Stimulated activated CD4-positive, alpha-beta T cell treated with anti-CD3 and anti-CD28 coated beads, TNF-alpha, amount 100 ng/mL, for 24 hours (primary cell): ENCODE data around the gene ZFP91.
"Not testable (repeated sequence)": the region's sequence is repeated elsewhere in the genome, so short reads cannot be mapped to it uniquely, and the experiment has no call there.

ENCODE experiments used
- DNase-seq, 3 experiments: peaks; one replicate each; pipeline ENCODE4 v3.0.0-alpha.2; 2020; ENCODE audit warnings: low read depth in 3 of 3

Gene ZFP91, protein sequence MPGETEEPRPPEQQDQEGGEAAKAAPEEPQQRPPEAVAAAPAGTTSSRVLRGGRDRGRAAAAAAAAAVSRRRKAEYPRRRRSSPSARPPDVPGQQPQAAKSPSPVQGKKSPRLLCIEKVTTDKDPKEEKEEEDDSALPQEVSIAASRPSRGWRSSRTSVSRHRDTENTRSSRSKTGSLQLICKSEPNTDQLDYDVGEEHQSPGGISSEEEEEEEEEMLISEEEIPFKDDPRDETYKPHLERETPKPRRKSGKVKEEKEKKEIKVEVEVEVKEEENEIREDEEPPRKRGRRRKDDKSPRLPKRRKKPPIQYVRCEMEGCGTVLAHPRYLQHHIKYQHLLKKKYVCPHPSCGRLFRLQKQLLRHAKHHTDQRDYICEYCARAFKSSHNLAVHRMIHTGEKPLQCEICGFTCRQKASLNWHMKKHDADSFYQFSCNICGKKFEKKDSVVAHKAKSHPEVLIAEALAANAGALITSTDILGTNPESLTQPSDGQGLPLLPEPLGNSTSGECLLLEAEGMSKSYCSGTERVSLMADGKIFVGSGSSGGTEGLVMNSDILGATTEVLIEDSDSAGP

DNA sequence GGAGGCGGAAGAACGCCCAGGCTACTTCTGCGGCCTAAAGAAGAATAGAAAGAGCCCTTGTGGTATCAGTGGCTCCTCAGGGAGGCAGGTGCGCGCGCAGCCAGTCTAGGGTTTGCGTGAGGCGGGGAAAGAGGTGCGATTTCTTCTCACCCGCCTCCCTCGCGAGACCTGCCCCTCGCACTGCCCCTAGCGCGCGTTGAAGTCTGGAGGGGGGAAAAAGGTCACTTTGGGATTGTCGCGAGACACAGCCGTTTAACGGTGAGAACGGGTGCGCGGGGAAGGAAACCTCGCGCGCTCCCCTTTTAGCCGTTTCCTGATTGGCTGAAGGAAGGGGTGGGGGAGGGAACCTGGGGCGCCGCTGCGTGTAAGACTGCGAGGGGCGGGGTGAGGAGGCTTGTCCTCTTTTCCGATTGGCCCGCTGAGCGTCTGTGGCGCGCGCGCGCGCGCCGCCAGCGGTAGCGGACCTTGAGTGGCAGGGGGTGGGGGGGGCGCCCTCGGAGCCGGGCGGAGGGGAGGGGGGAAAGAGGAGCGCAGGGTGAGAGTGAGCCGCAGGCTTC, at the start of gene ZFP91:
Gene ZFP91, plus strand, starts transcription at position 429 of the 557 bp plus-strand sequence. CDS start 219 bp downstream, outside the sequence.
- DNase-seq = peak; percentile 92 to 95 (median 93)

DNA sequence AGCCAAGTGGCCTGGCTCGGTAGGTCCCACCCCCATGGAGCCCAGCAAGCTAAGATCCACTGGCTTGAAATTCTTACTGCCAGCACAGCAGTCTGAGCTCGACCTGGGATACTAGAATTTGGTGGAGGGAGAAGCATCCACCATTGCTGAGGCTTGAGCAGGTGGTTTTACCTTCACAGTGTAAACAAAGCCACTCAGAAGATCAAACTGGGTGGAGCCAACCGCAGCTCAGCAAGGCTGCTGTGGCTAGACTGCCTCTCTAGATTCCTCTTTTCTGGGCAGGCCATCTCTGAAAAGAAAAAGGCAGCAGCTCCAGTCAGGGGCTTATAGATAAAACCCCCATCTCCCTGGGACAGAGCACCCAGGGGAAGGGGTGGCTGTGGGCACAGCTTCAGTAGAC, 48.6 kb upstream of the ZFP91 start:
- DNase-seq = no peak

DNA sequence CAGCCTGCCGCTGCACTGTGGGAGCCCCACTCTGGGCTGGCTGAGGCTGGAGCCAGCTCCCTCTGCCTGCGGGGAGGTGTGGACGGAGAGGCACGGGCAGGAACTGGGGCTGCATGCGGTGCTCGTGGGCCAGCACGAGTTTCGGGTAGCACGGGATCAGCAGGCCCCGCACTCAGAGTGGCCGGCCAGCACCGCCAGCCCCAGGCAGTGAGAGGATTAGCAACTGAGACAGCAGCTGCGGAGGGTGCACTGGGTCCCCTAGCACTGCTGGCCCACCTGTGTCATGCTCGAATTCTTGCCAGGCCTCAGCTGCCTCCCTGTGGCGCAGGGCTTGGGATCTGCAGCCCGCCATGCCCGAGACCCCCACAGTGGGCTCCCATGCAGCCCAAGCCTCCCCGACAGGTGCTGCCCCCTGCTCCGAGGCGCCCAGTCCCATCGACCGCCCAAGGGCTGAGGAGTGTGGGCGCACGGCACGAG, 47.0 kb upstream of the ZFP91 start:
- no peak for DNase-seq

DNA sequence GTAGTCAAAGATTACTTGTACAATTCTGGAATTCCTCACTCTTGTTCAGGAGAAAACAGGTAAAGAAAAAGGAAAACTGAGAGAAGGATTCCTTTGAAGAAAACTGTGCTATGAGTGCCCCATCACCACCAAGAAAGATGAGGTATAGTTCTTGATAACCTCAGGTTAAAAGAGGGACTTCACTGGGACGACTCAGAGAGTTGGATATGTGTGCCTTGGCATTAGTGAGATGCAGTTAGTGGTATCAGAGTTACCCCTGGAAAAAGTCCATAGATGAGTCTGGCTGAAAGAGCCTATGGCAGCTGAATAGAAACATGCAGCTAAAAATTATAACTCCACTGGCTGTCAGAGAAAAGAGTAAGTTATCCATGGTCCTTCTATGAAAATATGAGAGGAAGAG, 32.0 kb upstream of the ZFP91 start:
- no peak for DNase-seq

DNA sequence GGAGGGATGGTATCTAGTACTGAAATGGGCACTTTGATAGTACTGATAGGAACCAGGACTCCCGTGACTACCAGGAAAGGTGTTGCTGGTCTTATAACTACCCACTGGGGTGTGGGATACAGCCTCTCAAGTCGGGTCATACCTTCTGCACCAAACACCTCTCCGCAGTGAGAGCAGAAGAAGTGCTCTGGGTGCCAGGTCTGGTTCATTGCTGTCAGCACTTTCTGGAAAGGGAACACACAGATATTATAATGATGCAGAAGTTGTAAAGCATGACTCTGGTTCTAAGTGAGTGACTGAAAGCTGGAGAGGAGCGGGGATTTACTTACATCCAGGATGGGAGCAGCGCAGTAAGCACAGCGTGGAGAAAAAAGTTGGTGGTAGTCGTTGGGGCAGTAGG, 29.2 kb upstream of the ZFP91 start:
- DNase-seq = no peak

DNA sequence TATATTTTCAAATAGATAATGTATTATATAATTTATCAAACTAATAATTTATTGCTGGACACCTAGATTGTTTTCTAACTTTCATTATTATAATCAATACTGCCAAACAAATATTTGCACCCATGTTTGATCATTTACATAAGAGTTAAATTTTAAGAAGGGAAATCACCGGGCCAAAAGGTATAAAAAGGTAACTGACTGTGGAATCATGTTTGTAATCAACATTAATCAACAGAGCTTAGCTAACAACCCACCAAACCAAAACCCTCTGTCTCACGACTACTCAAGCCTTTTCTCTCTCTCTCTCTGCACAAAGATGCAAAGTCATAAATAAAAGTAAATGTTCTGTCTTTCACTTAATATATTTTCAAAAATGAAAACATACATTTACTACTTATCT, 18.0 kb upstream of the ZFP91 start:
- no peak for DNase-seq

DNA sequence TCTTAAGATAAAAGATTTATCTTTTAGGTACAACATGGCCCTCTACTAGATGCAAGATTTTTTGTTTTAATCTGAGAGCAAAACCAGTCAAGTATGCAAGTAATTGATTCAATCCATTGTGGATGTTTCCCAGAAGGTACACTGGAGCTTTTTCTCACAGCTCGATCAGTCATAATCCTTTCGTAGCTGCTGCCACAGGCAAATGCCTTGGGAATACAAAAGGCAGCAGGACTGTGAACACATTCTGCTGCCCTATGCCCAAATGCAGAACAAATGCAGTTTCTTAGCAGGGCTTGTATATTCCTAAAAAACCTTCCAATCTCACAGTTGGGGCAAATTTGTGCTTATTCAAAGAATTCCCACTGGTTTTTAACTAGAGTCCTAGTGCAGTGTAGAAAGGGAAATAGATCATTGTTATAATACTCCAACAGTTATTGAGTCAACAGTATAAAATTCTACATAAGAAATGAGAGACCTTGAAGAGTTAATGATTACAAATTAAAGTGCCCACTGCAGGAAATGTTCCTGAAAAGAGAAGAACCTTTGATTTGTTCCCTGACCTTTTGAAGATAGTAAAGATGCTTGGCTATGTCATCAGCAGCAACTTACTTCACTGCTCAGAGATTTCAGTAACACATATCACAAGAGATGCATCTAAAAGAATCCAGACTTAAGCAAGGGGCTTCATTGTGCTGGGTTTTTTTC, 17.3 kb upstream of the ZFP91 start:
- DNase-seq = no peak

DNA sequence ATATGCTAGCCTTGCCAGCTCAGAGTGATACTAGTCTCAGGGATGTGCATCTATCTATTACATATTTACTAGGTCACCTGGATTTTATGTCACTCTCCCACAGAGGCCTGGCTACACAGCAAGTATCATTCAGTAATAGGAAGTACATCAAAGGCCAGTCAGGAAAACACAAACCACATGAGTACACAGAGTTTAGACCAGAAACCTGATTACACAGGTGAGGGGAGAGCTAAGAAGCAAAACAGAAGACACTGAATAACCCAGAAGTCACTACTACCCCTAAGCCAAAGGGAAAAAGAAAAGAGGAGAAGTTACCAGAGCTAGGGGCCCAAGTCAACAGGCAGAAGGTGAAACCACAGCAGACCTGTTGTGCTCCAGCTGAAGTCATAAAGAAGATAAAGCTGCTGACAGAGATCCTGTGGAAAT, 16.5 kb upstream of the ZFP91 start:
- no peak for DNase-seq

DNA sequence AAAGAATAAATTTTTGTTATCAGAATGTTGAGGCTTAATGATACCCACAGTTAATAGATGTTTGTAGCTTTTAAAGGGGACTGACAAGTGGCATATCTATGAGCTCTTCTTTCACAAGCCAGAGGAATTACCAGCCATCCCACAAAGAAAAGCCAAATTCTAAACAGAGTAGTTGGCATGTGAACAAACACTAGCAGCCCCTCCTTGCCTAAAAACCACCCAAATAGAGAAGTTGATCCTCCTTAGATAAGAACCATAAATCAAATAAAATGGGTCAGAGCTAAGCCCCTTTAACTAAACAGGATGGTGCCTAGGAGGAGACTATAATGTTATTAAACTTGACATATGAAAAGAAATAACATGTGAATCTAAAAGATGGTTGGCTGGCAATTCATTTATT, 14.6 kb upstream of the ZFP91 start:
- DNase-seq = no peak

DNA sequence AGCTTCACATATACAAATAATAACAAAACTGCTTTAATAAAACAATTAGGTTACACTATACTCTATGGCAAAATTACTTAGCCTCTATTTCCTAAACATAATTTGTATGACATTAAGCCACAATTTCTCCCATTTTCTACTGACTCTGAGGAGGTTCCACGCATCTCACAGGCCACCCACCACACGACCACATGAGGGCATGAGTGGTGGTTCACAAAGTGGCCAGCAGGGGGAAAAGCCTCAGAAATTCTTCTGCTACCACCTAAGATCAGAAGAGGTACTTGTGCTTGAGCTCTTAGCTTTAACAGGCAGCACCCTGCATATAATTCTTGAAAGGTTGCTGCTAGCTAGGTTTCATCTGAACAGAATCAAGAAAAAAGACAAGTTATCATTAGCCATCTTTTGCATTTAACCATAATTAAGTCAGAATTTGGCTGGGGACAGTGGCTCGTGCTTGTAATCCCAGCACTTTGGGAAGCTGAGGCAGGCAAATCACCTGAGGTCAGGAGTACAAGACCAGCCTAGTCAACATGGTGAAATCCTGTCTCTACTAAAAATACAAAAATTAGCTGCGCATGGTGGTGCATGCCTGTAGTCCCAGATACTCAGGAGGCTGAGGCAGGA, 10.9 kb upstream of the ZFP91 start:
- DNase-seq = peak; percentile 53 to 65 (median 58)

DNA sequence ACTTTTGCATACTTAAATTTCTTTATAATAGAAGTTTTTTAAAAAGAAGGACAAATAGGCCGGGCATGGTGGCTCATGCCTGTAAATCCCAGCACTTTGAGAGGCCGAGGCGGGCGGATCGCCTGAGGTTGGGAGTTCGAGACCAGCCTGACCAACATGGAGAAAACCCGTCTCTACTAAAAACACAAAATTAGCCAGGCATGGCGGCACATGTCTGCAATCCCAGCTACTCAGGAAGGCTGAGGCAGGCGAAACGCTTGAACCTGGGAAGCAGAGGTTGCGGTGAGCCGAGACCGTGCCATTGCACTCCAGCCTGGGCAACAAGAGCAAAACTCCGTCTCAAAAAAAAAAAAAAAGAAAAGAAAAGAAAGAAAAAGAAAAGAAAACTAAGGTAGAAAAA, 6.0 kb upstream of the ZFP91 start:
- DNase-seq = not testable (repeated sequence)

DNA sequence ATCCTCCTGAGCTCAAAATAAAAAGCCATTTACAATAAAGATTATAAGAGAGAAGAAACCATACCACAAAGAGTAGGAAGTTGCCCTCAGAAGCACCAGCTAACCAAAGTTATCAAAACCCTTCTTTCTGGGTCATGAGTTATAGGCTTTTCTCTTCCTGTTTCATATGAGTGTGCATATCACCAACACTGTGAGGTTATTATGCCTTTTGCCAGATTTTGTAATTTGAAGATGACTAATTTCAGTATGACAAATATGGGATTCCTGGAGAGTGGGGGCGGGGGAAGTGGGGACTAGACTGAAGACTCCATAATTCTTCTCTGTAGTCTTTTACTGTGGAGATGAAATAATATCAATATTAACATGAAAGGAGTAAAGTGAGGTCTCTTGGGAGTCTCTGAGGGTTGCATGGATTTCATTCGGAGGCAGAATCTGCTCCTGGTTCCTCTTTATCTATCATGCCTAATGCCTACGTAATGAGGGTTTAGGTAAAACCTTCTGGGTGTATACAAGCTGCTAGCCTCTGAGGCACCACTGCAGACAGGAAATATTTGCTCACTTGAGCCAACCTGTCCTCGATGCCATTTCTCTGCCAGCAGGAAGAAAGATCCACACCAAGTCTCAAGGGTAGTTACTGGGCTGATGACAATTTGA, 5.3 kb upstream of the ZFP91 start:
- DNase-seq = peak; percentile 51 to 70 (median 63)

DNA sequence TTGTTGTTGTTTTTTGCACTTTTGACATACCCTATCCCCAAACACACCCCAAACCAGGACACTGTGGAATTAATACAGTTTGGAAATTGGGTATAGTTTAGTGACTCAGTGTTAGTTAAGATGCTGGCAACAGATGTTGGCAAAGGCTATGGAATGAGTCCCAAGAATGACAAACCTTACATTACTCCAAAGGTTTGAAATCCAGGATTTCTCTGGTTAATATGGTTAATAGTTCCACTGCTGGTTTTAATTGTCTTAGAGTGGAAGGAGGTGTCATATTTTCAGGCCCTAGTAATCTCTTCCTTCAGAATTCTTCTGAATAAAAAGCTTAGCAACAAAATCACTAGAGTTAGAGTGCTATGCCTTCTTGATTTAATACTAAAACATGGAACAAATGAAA, 4.0 kb upstream of the ZFP91 start:
- no peak for DNase-seq

DNA sequence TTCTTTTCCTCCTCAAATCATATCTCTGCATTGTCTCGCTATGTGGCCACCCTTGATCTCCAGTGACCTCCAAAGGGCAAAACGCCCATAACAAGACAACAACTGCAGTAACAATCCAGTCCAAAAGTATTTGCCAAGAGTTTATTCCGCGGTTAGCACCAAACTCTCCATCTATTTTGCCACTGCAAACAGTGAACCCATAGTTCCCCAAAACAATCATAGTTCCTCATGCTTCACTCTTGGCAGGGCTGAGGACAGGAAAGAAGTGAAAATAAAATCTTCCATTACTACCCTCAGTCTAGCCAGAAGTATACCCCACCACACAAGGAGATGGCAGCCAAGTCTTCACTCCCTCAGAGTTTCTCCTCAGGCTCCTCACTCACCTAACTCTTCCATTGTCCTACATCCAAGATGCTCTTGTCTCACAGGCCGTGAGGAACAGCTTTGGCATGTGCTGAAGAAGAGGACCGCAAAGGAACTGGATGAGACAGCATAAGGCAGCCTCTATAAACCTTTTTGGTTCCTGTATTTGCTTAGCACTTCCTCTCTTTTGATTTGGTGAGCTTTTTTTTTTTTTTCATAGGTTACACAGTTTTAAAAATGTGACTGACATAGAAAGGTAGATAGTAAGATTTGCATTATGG, 3.4 kb upstream of the ZFP91 start, which contains the start of gene LPXN:
Gene LPXN, minus strand, starts transcription at position 480 of the 644 bp plus-strand sequence. Its CDS starts 84 bp downstream, at position 396.
- peak in 2 of 3 experiments; percentile 12 to 19 for DNase-seq

DNA sequence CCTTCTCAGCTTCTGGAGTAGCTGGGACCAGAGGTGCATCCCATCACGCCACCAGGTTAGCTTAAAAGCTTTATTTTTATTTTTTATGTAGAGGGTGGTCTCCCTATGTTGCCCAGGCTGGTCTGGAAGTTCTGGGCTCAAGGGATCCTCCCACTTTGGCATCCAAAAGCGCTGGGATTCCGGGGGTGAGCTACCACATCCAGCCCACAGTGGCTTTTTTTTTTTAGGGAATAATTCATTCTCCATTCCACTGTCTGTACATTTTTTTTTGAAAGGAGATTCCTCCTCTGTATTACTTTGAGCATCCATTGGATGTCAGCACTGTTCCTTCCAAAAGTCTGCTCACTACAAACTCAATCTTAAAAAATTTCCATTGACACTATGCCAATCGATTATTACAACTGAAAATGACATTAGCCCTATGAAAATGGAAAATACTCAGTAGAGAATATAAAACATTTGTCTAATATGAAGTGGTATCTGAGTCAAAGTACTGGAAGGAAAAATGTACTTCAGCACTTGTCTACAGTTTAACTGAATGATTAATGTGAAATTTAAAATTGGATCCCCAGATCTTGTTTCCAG, 1.9 kb upstream of the ZFP91 start:
- DNase-seq = no peak

DNA sequence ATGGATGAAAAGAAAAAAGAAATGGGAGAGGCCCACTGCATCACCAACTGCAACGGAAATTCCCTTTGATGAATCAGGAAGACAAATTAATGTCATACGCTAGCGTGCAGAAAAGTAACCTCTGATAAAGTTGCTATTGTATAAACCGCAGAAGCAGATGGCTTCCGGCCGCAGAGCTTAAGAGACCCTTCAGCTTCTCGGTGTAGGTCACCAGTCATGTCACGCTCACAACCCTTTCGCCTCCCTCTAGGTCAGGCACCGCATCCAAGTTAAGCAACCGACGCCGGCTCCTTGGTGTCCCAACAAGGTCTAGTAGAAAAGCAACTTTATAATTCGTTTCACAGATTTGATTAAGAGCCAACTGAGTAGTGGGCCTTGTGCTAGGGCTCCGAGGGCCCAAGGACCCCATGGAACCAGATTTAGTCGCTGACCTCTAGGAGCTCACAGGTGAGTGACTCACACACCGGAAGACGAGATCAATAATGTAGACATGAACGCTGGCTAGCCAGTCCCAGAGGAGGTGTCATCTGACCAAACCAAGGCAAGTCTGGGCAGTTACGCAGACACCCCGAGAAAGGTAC, 1.2 kb upstream of the ZFP91 start:
- DNase-seq = peak; percentile 46 to 73 (median 67)

DNA sequence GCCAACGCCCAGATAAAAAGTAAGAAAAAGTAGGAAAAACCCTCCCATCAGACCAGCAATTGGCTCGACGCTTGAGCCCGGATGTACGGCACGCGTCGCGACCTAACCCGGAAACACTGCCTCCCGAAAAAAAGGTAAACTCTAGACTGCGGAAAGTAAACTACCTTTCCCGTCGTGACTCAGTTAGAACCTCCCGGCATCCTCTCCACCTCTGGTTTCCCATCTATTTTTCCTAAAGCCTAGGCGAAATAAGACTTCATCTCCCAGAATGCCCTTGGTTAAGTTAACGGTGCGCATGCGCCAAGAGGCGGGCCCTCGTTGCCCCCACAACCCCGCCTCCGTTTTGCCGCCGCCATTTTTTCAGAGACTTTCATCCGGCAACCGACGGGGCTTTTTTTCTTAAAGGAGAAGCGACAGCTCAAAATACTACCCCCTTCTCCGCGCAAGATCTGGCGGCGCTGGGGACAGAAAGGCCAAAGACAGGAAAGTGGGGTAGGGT, 678 bp upstream of the ZFP91 start:
- peak; percentile 84 to 88 (median 86) for DNase-seq

DNA sequence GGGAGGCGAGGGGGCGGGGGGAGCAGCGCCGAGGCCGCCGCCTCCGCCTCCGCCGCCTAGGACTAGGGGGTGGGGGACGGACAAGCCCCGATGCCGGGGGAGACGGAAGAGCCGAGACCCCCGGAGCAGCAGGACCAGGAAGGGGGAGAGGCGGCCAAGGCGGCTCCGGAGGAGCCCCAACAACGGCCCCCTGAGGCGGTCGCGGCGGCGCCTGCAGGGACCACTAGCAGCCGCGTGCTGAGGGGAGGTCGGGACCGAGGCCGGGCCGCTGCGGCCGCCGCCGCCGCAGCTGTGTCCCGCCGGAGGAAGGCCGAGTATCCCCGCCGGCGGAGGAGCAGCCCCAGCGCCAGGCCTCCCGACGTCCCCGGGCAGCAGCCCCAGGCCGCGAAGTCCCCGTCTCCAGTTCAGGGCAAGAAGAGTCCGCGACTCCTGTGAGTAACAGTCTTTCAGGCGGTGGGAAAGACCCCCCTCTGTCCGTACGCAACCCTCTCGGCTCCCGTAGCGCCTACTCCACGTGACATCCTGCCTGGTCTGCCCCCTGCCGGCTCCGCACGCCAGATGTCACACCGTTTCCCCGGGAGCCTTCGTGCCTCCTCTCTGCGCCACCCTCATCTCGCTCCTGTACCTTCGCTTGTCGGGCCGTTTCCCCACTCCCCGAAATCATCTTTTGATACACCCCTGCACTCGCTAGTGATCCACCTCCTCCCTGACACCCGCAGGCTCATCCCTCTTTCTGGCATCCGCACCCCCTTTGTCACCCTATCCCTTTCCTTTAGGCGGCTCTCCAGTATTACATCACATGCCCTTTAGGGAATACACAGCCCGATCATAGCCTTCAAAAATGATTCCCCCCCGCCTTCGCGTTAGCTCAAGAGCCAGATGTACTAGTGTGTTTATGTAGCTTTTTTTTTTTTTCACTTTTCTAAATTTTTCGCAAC, 598 bp downstream of the ZFP91 start:
- DNase-seq = peak; percentile 86 to 88 (median 87)

DNA sequence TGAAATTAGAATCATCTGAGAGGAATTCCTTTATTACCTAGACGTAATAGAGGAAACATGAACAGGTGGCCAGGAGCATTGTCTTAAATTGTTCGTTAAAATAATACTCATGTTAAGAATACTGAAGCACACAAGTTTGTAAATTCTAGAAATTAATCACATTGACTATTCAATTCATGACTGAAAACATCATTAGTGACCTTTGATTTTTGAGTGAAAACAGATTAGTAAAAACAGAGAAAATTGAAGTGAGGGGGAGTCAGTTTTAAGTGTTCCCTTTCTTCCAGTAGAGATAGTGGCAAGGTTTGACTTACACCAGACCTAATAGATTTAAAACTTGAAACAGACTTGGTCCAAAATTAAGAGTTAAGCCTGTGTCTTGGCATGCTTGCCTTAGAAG, 1.4 kb downstream of the ZFP91 start:
- DNase-seq = no peak
